Left kidney (tissue), 2 donors: ENCODE measurements around the gene PCDHB6. TPM values are rescaled to one million over a fixed set of nuclear protein-coding genes. Genes with fewer than 3 reads are reported as not detected.
"Not testable (repeated sequence)": the region's sequence is repeated elsewhere in the genome, so short reads cannot be mapped to it uniquely, and the experiment has no call there.

Experiments used
- DNase-seq: peaks from one replicate; pipeline ENCODE4 v3.0.0-alpha.2; 2013
- polyA plus RNA-seq: library from polyadenylated mRNA; unstranded; fragments of 120-200 nt; gene quantifications from one replicate; pipeline ENCODE4 v1.2.1, GENCODE V29; 2013; ENCODE audit not compliant: insufficient read length

Gene PCDHB6
- polyA plus RNA-seq, 1 donor: 3.5 TPM

DNA sequence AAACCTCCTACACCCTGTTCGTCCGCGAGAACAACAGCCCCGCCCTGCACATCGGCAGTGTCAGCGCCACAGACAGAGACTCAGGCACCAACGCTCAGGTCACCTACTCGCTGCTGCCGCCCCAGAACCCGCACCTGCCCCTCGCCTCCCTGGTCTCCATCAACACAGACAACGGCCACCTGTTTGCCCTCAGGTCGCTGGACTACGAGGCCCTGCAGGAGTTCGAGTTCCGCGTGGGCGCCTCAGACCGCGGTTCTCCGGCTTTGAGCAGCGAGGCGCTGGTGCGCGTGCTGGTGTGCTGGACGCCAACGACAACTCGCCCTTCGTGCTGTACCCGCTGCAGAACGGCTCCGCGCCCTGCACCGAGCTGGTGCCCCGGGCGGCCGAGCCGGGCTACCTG lies 7.5 kb downstream of the PCDHB6 start:
- not testable (repeated sequence) for DNase-seq

DNA sequence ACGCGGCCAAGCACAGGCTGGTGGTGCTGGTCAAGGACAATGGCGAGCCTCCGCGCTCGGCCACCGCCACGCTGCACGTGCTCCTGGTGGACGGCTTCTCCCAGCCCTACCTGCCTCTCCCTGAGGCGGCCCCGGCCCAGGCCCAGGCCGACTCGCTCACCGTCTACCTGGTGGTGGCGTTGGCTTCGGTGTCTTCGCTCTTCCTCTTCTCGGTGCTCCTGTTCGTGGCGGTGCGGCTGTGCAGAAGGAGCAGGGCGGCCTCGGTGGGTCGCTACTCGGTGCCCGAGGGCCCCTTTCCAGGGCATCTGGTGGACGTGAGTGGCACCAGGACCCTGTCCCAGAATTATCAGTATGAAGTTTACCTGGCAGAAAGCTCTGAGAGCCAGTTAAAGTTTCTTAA lies 8.0 kb downstream of the PCDHB6 start:
- DNase-seq: not testable (repeated sequence)

- DNase-seq: peak; percentile 47
These were observed 22.7 kb downstream of the PCDHB6 start, which contains the start of gene PCDHB7 for GRCh38 chr5:141172381-141173204. TSS of gene PCDHB7 (plus strand) at chr5:141172644. CDS start at chr5:141172836, 192 bp downstream.

DNA sequence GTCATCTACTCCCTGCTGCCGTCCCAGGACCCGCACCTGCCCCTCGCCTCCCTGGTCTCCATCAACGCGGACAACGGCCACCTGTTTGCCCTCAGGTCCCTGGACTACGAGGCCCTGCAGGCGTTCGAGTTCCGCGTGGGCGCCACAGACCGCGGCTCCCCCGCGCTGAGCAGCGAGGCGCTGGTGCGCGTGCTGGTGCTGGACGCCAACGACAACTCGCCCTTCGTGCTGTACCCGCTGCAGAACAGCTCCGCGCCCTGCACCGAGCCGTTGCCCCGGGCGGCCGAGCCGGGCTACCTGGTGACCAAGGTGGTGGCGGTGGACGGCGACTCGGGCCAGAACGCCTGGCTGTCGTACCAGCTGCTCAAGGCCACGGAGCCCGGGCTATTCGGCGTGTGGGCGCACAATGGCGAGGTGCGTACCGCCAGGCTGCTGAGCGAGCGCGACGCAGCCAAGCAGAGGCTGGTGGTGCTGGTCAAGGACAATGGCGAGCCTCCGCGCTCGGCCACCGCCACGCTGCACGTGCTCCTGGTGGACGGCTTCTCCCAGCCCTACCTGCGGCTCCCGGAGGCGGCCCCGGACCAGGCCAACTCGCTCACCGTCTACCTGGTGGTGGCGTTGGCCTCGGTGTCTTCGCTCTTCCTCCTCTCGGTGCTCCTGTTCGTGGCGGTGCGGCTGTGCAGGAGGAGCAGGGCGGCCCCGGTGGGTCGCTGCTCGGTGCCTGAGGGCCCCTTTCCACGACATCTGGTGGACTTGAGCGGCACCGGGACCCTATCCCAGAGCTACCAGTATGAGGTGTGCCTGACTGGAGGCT lies 24.6 kb downstream of the PCDHB6 start:
- not testable (repeated sequence) for DNase-seq

DNA sequence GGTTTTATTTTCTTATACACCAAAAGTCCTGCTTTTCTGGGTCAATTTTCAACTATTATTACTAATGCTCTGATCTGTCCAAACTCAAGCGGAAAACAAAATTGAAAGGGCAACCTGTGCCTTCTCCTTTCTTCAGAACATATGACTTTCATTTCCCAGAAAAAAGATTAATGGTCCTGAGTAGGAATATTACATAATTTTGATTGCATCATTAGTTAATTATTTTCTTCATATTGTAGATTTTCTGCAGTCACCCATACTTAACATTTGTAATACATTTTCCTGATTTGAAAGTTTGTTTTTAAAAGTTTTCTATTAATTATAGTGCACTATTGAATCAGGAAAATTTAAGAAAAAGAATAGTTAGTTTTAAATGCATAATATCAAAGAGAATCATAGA lies 26.1 kb downstream of the PCDHB6 start:
- DNase-seq: no peak

DNA sequence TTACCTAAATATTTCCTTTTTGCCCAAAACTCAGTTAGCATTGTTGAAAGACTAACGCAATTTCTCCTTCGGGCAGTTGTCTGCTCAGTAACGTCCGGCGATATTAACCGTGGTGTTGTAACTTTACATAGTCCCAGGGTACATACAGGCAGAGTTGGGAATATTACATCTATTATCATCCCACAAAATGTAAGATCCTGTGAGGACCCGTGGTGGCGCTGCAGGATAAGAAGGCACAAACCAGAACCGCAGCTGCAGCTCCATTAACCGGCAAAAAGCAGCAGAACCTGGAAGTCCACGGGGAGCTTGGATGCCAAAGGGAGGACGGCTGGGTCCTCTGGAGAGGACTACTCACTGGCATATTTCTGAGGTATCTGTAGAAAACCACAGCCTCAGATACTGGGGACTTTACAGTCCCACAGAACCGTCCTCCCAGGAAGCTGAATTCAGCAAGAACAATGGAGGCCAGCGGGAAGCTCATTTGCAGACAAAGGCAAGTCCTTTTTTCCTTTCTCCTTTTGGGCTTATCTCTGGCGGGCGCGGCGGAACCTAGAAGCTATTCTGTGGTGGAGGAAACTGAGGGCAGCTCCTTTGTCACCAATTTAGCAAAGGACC lies 27.8 kb downstream of the PCDHB6 start, which contains the start of gene PCDHB8:
PCDHB8 (plus strand) TSS at position 214 of the 615 bp plus-strand sequence; CDS start at position 459, 245 bp downstream.
- DNase-seq: not testable (repeated sequence)

DNA sequence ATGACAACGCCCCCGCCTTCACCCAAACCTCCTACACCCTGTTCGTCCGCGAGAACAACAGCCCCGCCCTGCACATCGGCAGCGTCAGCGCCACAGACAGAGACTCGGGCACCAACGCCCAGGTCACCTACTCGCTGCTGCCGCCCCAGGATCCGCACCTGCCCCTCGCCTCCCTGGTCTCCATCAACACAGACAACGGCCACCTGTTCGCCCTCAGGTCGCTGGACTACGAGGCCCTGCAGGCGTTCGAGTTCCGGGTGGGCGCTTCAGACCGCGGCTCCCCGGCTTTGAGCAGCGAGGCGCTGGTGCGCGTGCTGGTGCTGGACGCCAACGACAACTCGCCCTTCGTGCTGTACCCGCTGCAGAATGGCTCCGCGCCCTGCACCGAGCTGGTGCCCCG lies 29.5 kb downstream of the PCDHB6 start:
- not testable (repeated sequence) for DNase-seq

- DNase-seq: not testable (repeated sequence)
These were observed 30.0 kb downstream of the PCDHB6 start for GRCh38 chr5:141179876-141180275.

DNA sequence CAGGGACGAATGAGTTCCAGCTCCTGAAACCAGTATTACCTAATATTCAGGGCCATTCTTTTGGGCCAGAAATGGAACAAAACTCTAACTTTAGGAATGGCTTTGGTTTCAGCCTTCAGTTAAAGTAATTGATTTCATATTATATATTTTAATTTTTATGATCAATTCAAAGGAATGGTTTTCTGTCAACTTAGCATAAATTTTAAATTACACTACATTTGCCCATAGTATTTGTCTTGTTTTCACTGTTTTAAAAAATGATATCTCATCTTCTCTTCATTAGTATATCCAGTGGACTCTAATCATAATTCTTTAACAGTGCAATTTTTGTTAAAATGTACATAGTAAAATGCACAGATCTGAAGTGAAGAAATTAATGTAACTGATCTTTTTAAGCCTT lies 30.5 kb downstream of the PCDHB6 start:
- no peak for DNase-seq

DNA sequence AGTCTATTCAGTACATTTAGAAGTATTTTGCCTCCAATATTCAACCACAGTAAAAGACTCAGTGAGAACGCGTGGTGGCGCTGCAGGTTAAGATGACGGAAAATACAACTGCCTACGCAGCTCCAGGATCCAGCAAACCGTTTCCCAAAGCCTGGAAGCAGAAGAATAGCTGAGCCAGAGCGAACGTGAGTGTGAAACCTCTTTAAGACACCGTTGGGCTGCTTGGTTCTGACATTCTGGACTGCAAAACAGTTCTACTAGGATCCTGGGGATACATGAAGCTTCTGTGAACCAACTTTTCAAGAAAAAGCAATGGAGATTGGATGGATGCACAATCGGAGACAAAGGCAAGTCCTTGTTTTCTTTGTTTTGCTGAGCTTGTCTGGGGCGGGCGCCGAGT lies 32.4 kb downstream of the PCDHB6 start, which contains the start of gene PCDHB16:
PCDHB16 (plus strand) TSS at position 140 of the 400 bp plus-strand sequence; CDS start at position 313, 173 bp downstream.
- no peak for DNase-seq

DNA sequence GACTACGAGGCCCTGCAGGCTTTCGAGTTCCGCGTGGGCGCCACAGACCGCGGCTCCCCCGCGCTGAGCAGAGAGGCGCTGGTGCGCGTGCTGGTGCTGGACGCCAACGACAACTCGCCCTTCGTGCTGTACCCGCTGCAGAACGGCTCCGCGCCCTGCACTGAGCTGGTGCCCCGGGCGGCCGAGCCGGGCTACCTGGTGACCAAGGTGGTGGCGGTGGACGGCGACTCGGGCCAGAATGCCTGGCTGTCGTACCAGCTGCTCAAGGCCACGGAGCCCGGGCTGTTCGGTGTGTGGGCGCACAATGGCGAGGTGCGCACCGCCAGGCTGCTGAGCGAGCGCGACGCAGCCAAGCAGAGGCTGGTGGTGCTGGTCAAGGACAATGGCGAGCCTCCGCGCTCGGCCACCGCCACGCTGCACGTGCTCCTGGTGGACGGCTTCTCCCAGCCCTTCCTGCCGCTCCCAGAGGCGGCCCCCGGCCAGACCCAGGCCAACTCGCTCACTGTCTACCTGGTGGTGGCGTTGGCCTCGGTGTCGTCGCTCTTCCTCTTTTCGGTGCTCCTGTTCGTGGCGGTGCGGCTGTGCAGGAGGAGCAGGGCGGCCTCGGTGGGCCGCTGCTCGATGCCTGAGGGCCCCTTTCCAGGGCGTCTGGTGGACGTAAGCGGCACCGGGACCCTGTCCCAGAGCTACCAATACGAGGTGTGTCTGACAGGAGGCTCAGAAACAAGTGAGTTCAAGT lies 34.4 kb downstream of the PCDHB6 start:
- not testable (repeated sequence) for DNase-seq

DNA sequence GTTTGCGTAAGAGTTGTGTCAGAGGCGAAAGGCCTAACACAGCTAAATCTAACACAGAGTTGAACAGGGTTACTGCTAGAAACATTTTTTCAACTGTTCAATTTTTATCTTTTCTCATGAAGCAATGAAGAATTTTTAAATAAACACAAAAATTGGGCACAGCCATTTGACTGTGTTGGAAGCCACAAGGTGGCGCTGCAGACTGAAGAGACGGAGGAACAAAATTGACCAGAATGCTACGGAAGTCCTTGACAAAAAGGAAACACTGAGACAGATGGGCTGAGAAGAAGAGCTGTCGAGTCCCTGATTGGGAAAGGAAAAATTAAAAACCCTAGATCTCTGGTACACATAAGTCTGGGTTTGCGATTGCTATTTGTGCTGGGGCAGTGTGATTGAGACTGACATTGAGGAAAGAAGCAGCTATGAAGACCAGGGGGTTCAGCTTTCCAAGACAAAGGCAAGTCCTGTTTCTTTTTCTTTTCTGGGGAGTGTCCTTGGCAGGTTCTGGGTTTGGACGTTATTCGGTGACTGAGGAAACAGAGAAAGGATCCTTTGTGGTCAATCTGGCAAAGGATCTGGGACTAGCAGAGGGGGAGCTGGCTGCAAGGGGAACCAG lies 37.1 kb downstream of the PCDHB6 start, which contains the start of gene PCDHB9:
PCDHB9 (plus strand) TSS at position 265 of the 616 bp plus-strand sequence; CDS start at position 423, 158 bp downstream.
- no peak for DNase-seq

GRCh38 chr5:141188682-141189081 lies 38.8 kb downstream of the PCDHB6 start:
- DNase-seq: not testable (repeated sequence)

DNA sequence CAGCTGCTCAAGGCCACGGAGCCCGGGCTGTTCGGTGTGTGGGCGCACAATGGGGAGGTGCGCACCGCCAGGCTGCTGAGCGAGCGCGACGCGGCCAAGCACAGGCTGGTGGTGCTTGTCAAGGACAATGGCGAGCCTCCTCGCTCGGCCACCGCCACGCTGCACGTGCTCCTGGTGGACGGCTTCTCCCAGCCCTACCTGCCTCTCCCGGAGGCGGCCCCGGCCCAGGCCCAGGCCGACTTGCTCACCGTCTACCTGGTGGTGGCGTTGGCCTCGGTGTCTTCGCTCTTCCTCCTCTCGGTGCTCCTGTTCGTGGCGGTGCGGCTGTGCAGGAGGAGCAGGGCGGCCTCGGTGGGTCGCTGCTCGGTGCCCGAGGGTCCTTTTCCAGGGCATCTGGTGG lies 39.3 kb downstream of the PCDHB6 start:
- not testable (repeated sequence) for DNase-seq

GRCh38 chr5:141192110-141192725 lies 42.4 kb downstream of the PCDHB6 start, which contains the start of gene PCDHB10:
TSS of gene PCDHB10 (plus strand) at chr5:141192353. CDS start at chr5:141192553, 200 bp downstream.
- DNase-seq: no peak

DNA sequence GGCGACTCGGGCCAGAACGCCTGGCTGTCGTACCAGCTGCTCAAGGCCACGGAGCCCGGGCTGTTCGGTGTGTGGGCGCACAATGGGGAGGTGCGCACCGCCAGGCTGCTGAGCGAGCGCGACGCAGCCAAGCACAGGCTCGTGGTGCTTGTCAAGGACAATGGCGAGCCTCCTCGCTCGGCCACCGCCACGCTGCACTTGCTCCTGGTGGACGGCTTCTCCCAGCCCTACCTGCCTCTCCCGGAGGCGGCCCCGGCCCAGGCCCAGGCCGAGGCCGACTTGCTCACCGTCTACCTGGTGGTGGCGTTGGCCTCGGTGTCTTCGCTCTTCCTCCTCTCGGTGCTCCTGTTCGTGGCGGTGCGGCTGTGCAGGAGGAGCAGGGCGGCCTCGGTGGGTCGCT lies 44.5 kb downstream of the PCDHB6 start:
- not testable (repeated sequence) for DNase-seq

GRCh38 chr5:141196363-141196762 lies 46.5 kb downstream of the PCDHB6 start:
- no peak for DNase-seq

- no peak for DNase-seq
These were observed 49.7 kb downstream of the PCDHB6 start, which contains the start of gene PCDHB11 for GRCh38 chr5:141199359-141200235. TSS of gene PCDHB11 (plus strand) at chr5:141199627. CDS start at chr5:141199775, 148 bp downstream.

- DNase-seq: not testable (repeated sequence)
These were observed 51.3 kb downstream of the PCDHB6 start for GRCh38 chr5:141201126-141201525.
